Cortex of kidney (tissue), 1 donor: Measurements from ENCODE around the gene CAPN3.

Experiments used
- DNase-seq: peaks from one replicate; lab custom pipeline; 2025; lab: John Stamatoyannopoulos, UW

CAPN3 gene

DNA sequence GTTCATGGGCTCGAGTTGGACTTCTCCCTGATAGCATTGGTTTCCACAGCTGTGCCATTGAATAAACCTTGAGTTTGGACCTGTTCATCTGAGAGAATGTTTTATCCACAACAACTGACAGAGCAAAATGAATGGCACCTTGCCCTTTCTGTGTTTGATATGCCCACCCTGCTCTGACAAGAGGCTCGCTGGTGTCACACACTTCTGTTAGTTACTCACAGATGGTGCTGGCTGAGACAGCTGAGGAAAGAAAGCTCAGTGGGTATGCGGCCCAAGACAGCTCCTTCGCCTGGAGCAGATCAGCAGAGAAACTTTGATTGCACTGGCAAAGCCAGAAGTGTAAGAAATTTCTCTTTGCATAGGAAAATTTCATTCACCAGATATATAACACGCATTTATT is 2.5 kb upstream of the CAPN3 start:
- DNase-seq: no peak

DNA sequence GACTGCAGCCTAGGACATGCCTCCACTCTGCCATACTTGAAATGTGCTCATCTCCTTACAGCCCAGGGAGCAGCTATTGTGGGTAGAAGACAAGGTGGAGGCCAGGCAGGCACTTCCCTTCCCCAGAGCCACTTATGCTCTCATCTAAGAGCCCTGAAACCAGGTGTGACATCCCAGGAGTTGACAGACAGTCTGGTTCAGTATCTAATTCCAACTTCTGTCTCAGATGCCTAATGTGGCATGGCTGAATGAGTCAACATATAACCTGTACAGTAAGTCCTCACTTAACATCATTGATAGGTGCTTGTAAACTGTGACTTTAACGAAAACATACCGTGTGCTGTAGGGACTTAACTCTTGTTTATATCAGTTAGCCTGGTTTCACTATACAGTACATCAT is 1.2 kb upstream of the CAPN3 start:
- DNase-seq: no peak

DNA sequence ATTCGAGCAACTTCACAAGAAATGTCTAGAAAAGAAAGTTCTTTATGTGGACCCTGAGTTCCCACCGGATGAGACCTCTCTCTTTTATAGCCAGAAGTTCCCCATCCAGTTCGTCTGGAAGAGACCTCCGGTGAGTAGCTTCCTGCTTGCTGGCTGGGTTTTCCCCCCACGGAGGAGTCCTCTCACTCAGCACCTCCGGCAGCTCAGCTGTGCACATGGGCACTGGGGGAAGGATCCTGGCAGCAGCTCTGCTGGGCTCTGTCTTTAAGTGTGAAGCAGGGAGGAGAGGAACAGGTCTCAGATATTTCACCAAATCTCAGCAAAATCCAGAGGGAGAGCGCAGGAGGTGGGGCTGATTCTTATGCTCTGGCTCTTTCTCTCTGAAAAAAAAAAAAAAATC is 684 bp downstream of the CAPN3 start:
- no peak for DNase-seq

DNA sequence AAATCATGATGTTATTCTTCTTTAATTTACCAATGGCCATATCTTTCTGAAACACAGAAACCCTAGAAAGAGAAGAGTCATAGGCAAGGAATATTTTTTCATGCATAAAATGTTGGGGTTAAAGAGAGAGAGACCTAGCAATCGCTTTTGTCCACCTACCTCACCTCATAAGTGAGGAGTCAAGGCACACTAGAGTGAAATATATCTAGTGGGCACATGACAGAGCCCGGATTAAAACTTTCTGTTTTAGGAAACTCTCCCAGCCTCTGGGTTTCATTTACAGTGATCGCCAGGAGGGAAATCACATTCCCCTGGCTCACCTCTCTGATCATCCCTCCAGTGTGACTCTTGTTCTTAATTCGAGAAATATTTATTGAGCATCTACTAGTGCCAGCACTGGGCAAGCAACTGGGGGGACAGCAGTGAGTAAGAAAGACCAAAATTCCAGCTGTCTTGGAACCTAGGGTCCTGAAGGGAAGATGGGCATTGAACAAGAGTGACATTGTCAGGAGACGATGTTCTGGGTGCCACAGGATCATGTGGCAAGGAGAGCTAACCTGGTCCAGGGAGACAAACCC is 1.3 kb downstream of the CAPN3 start:
- no peak for DNase-seq

DNA sequence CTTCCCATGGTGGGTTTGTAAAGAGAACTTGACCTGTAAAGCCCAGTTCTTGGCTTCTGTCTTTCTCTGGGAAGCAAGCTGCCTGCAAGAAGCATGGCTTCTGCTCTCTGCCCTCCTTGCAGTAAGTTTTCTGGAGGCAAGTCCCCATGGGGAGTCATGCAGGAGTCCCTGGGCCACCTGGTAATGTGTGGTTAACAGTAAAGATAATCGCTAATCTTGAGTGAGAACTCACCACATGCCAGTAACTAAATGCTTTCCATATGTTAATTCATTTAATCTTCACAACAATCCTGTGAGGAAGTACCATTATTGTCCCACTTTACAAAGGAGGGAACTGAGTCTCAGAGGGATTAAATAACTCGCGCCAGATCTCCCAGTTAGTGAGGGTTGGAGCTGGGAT is 4.2 kb downstream of the CAPN3 start:
- no peak for DNase-seq

DNA sequence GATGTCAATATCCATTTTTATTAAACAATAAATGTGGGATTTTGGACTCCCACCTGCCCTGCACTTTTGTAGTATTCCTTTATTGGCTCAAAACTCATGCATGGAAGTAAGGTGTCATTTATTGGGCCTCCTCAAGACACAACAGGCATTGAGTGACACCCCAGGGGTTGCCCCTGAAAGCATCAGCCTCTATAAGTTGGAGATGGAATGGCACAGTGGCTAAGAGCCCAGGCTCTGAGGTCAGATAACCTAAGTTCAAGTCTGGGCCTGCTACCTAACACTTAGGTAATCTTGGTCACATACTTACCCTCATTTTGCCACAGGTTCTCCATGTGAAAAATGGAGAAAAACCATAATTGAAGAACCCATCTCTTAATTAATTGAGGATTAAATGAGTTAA is 4.6 kb downstream of the CAPN3 start:
- no peak for DNase-seq

DNA sequence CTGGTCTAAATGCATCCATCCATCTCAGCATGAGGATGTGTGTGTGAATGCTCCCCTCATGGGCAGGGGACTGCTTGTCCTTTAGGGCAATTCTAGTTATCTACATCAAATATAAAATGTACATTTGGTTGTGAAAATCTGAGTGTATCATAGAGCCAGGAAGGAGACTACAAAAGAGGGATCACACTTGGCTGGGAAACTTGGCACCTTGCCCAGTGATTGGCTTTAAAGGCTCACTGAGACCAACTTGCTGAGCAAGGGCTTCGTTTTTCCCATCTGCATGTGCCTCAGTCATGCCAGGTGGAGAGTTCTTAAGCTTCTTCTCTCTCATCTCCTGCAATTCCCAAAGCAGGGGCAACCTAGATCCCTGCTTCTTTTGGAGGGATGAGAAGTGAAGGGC is 5.2 kb downstream of the CAPN3 start:
- no peak for DNase-seq

DNA sequence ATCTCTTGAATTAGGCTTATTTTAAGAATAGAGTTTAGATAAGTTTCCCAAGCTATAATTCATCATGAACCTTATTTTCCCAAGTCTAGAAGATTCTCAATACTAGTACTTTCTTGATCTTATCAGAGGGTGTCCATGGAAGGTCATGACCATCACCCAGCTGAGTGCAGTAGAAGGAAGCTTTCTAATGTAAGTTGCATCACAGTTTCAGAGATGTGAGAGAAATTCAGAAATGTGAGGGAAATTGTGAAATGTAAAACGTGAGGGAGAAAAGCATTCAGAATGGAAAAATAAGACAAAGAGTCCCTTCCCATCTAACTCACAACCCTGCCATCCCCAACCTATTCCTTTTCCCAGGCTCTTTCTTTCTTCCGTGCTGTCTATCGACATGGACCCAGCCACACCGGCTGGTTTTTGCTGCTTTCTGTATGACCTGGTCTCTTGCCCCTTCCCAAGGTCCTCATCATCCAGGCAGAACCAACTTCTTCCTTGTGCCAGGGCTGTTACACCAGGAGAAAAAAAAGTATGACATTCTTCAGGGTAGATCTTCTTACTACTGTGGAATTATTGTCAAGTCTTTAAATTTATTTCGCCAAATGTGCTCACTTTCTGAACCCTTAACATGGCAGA is 6.7 kb downstream of the CAPN3 start:
- DNase-seq: no peak

DNA sequence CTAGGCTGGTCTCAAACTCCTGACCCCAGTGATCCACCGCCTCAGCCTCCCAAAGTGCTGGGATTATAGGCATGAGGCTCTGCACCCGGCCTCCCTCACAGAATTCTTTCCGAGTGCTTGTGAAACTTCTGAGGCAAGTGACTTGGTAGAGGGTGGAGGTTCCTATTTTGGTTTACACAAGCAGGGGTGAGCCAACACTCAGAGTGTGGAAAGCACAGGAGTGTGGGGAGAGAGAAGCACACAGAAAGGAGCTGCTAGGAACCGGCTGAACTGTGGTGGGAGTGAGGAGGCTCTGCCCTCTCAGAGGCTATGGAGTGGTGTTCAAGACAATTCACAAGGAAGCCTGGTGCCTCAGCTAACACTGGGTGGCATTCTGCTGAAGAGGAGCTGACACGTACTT is 7.7 kb downstream of the CAPN3 start:
- no peak for DNase-seq

DNA sequence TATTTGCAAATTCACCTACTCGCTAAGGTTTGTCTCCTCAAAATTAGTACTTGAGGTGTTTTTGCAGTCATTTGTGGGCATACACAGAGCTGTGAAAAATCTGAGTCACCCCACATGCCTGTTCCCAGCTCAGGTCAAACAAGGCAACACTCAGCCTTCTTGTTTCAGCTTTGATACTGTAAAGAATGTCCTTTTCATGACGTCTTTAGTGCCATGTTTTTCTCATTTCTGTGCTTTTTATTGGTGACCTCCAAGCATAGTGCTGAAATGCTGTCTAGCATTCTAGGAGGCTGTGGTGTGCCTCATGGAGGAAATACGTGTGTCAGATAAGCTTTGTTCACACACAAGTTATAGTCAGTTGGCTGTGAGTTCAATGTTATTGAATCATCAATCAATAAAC is 8.8 kb downstream of the CAPN3 start:
- DNase-seq: no peak

DNA sequence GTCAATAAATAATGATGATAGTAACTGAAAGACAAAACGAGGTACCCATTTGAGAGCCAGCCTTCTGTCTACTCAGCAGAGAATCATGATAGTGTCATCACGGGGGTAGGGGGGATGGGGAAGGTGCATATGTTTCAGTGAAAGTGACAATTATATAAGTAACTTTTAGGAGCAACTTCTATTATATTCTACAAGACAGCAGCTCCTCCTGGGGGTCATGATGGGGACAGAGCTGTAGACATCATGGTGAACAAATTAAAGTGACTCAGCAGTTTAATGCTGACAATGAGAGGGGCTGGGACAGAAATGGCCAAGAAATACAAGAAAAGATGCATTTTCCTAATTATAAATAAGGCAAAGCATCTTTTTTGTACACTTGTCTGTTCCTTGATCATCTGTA is 11.8 kb downstream of the CAPN3 start:
- DNase-seq: no peak

DNA sequence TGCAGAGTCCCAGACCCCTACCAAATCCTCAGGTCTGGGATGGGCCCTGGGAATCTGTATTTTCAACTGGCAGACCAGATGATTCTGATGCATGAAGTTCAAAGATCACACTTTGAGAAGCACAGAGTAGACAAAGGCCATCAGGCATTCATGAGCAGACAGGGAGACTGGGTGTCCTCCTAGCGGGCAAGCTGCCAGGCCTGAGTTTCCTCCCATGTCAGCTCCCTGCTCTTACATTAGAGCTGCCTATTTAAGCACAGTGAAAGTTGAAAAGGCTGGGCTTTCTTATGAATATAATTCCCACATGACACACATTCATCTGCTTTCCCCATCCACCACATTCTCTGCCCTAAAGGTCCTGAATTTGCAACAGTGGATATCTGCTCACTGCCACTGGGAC is 14.0 kb downstream of the CAPN3 start:
- DNase-seq: no peak

DNA sequence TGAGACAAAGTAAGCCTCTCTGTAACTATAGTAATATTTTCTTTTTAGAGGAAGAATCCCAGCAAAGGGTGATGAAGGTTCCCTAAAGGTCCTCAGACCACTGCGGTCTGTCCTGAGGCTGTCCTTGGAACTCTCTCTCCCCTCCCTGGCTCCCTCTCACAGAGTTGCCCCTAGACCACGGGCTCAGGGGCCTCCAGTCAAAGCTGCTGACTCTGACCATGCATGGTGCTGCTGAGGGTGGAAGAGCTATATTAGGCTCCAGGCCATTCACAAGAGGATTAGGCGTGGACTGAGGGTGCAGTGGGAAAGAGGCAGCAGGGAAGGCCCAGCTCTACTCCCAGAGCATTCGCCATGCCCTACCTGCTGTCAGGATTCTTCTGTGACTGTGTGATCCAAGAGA is 14.6 kb downstream of the CAPN3 start:
- DNase-seq: no peak

DNA sequence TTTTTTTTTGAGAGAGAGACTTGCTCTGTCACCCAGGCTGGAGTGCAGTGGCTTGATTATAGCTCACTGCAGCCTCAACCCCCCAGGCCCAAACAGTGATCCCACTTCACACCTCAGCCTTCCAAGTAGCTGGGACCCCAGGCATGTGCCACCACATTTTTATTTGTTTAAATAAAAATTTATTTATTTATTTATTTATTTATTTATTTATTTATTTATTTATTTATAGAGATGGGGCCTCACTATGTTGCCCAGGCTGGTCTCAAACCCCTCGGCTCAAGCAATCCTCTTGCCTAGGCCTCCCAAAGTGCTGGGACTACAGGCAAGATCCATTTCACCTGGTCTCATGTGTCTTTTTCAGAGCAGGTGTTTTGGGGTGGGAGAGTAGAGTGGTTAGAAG is 15.5 kb downstream of the CAPN3 start:
- DNase-seq: no peak

DNA sequence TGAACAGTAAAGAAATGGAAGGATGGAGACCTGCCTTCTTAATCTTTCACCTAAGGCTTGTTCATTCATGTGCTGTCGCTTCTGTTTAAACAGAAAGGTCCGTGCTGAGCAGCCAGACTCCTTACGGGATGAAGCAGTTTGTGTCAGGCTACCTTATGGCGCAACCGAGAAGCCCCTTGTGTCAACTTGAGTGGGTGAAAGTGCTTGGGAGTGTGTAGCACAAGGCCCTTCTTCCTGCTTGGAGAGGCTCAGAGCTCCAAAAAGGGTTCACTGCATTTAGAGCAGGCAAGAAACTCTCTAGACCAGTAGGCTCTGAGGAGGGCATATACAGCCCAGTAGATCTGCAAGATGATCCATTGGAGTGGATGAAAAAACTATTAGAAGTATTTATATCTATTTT is 16.0 kb downstream of the CAPN3 start:
- no peak for DNase-seq

DNA sequence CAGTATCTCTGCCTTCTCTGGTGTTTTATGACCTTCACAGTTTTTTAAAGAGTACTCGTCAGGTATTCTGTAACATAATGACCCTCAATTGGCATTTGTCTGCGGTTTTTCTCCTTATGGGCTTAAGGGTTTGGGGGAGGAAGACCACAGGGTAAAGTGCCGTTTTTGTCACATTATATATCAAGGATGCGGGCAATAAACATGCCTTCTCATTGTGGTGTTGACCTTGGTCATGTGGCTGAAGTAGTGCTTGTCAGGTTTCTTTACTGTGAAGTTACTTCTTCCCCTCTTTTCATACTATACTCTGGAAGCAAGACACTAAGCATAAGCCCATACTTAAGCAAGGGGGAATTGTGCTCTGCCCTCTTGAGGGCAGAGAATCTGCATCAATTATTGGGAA is 16.6 kb downstream of the CAPN3 start:
- DNase-seq: no peak

DNA sequence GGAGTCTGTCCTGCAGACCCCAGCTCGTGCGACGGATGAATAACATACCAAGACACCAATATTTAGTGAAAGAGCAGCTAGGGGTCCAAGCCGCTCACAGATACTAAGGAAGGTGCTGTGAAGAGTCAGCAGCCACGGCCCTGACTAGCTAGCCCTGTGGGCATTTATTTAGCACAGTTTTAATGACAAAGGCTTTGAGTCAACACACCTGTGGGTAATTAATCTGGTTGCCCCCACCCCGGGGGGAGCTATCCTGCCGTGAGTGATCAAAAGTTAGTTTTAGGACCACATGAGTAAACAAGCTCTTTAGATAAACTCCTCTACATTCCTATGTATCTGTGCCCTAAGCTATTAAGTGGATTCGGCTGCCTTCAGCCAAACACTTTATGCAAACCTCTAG is 18.7 kb downstream of the CAPN3 start:
- no peak for DNase-seq

DNA sequence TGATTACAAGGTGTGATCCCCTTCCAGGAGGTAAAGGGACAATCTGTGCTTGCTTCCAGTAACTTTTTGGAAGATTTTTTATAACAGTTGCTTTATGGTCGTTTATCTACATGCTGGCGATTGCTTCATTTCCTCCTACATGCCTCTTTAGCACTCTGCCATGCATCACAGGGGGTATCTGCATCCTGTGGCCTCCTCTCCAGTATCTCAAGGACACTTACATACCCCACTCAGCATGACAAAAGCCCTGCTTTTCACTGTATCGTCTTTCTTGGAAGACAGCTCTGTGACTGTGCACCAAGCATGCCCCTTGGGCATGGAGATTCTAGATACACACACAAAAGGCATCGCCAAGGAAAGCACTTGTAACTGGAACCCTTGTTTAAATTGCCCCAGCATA is 25.3 kb downstream of the CAPN3 start:
- no peak for DNase-seq

DNA sequence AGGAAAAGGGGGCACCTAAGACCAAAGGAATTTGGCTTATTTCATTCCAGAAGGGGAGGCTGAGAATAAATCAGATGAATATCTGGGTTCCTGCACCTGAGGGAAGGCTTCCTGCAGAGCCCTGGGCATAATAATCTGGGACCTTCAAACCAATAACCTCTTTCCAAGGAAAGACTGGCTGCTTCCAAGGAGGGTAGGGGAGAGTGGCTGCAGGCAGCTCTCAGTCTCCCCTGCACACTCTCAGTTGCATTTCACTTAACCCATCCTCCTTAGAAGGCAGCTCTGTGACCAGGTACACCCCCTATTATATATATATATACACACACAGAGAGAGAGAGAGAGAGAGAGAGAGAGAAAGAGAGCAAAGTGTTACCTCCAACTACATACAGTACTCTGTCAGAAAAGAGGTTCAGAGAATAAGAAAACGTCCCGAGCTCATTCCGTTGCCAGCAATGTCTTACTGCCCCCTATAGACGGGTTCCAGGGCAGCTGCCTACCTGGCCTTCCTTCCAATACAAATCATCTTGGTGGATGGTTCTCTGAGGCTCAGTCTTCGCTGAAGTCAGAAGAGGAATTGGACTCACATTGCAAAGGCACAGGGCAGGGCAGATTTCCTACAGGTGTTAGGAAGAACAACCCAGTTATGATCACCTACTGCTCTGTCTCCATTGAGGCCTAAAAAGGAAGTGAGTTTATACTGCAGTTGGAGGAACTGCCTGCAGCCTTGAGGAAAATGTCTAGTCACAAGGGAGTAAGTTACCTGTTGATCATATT is 26.1 kb downstream of the CAPN3 start:
- no peak for DNase-seq

DNA sequence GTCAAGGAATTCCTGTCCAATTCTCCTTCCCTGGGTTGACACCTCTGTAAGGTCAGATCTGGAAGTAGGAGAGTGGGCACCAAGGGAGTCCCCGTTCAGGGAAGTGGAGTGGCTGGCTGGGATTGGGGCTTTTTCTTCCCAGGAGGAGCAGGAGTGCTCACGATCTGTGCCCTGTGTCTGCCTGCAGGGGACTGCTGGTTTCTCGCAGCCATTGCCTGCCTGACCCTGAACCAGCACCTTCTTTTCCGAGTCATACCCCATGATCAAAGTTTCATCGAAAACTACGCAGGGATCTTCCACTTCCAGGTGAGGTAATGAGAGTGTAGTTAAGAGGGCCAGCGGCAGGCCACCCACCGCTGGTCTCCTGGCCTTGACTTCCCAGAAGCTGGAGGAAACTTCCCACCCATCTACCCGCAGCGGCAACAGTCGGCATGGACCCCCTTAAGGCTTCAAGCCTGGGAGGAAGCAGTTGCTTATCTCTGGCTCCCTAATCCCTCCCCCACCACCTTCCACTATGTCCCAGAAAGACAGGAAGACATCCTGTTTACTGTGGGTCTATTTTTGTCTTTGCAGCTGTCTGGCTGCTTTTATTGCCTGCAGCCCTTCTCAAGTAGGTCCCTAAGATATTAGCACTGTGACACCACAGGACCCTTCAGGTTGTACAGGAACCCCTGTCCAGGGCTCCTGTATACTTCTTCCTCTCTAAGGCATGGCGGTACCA is 26.8 kb downstream of the CAPN3 start:
- no peak for DNase-seq

DNA sequence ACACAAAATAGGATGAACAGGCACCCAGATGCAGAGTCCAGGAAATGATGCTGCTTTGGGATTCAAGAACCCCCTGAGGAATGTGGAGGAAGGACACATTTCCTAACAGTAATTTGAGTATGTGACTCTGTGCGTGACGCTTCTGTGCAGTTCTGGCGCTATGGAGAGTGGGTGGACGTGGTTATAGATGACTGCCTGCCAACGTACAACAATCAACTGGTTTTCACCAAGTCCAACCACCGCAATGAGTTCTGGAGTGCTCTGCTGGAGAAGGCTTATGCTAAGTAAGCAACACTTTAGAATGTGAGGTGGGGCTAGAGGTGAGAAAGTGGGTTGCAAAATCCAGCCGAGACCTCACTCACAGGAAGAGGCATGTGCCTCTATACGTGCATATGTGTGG is 28.3 kb downstream of the CAPN3 start:
- DNase-seq: no peak

DNA sequence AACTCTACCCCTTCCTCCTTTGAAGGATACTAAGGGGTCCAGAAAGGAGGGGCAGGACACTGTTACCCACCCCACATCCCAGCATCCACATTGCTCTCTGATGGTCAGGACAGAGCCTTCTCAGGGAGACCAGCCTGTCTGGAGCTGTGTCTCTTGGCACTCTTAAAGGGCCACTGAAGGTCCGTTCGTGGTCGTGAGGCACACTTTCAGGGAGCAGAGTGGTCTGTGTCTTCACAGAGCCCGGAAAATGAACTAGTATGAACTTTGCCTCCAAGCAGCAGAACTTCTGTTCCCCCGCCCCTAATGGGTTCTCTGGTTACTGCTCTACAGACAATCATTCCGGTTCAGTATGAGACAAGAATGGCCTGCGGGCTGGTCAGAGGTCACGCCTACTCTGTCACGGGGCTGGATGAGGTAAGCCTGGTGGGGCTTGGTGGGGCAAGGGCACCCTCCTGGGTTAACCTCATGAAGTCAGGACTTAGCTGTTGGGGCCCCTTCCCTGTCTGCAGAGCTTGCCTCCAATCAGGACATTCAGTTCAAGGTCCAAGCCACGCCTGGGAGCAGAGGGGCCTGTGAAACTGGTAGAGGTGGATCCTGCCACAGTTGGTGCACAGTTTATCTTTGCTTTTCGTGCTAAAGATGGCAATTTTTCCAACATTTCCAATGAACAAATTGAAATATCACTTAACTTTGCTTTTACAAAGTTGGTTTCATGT is 33.2 kb downstream of the CAPN3 start:
- no peak for DNase-seq
